Measurements from ENCODE around the gene TTC34. TPM values are rescaled to one million over a fixed set of nuclear protein-coding genes. Genes with fewer than 3 reads are reported as not detected.

TTC34 gene
- total and polyA plus RNA-seq, 2 experiments from 2014 or later, result 0.08 to 0.35 TPM

DNA sequence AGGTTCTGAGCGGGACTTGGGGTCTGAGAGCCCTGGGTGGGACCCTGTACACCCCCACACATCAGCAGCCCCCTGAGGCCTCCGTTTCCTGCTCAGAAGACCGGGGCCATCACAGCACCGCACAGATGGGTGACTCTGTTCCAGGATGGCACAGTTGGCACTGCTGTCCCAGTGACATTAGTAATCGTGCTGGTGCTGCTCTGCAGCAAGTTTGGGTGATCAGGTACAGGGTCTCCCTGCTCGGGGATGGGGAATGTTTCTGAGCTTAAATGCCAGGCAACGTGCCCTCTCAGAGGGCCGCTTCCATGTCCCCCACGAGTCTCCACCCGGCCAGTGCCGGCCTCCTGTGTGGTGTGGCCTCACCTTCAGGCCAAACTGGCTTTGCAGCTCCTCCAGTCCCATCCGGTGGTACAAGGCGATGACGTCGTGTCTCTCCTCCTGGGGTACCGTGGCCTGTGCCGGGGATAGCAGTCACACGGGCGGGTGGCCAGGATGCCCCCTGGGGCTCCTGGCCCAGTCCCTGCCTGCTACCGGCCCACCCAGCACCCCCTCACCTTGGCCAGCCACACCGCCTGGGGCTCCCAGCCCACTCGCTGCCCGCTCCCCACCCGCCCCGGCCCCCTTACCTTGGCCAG lies 197.9 kb downstream of the TTC34 start:
- Mint-ChIP-seq H3K4me3 (no peak overlapping the region), H3K36me3 (ENCODE audit: low read depth) (no peaks in the 10 kb centered on the region), H3K27me3 (ENCODE audit: insufficient read depth, low read depth, poor library complexity) (peaks cover 2% of the 10 kb centered on the region), H3K27ac (no peak overlapping the region), H3K4me1 (no peaks in the 10 kb centered on the region), H3K9me3 (peaks cover 2% of the 10 kb centered on the region; the same call in 2 of the 3 replicates)
- H3K36me3 ChIP-seq (ENCODE audit: insufficient read depth), result no peaks in the 10 kb centered on the region
- H3K27me3 ChIP-seq (ENCODE audit: insufficient read depth), result no peaks in the 10 kb centered on the region
- no peak for DNase-seq (ENCODE audit: low spot score)
- no peak overlapping the region for H3K4me3 ChIP-seq
- H3F3A ChIP-seq (replicated peaks; ENCODE audit: low read depth), result no peaks in the 10 kb centered on the region
- H3K4me1 ChIP-seq (ENCODE audit: insufficient read depth), result no peaks in the 10 kb centered on the region
- no peaks in the 10 kb centered on the region for H3K79me2 ChIP-seq (replicated peaks; ENCODE audit: insufficient read depth)
- H4K20me1 ChIP-seq (replicated peaks; ENCODE audit: insufficient read depth), result no peaks in the 10 kb centered on the region
- ATAC-seq, result no peak
- no peak overlapping the region for H2AFZ ChIP-seq
- no peak overlapping the region for H3K4me2 ChIP-seq
- no peak overlapping the region for H3K27ac ChIP-seq (ENCODE audit: low read depth)
- no peaks in the 10 kb centered on the region for H3K9me2 ChIP-seq (ENCODE audit: insufficient read depth)
- TF ChIP-seq CREB1 (CRISPR knock-in tag; IDR thresholded peaks at IDR 0.05; ENCODE audit: low read depth) (no peak), POLR2AphosphoS5 (IDR thresholded peaks at IDR 0.05; ENCODE audit: low read depth) (no peak), EZH2 (IDR thresholded peaks at IDR 0.05; ENCODE audit: low read depth, unreplicated experiment) (no peak), ZNF331 (CRISPR knock-in tag; IDR thresholded peaks at IDR 0.05; ENCODE audit: low read depth) (no peak), ZNF114 (CRISPR knock-in tag; IDR thresholded peaks at IDR 0.05) (no peak), EZH2phosphoT487 (IDR thresholded peaks at IDR 0.05; ENCODE audit: unreplicated experiment) (no peak), NANOG (IDR thresholded peaks at IDR 0.05; ENCODE audit: borderline replicate concordance) (no peak), STAT1 (IDR thresholded peaks at IDR 0.05; ENCODE audit: unreplicated experiment) (no peak), JUNB (IDR thresholded peaks at IDR 0.05; ENCODE audit: unreplicated experiment) (no peak), ZNF462 (CRISPR knock-in tag; IDR thresholded peaks at IDR 0.05) (no peak)
- TF ChIP-seq, protein P1, sequence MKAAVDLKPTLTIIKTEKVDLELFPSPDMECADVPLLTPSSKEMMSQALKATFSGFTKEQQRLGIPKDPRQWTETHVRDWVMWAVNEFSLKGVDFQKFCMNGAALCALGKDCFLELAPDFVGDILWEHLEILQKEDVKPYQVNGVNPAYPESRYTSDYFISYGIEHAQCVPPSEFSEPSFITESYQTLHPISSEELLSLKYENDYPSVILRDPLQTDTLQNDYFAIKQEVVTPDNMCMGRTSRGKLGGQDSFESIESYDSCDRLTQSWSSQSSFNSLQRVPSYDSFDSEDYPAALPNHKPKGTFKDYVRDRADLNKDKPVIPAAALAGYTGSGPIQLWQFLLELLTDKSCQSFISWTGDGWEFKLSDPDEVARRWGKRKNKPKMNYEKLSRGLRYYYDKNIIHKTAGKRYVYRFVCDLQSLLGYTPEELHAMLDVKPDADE (IDR thresholded peaks at IDR 0.05), result no peak
- TF ChIP-seq, protein P2, sequence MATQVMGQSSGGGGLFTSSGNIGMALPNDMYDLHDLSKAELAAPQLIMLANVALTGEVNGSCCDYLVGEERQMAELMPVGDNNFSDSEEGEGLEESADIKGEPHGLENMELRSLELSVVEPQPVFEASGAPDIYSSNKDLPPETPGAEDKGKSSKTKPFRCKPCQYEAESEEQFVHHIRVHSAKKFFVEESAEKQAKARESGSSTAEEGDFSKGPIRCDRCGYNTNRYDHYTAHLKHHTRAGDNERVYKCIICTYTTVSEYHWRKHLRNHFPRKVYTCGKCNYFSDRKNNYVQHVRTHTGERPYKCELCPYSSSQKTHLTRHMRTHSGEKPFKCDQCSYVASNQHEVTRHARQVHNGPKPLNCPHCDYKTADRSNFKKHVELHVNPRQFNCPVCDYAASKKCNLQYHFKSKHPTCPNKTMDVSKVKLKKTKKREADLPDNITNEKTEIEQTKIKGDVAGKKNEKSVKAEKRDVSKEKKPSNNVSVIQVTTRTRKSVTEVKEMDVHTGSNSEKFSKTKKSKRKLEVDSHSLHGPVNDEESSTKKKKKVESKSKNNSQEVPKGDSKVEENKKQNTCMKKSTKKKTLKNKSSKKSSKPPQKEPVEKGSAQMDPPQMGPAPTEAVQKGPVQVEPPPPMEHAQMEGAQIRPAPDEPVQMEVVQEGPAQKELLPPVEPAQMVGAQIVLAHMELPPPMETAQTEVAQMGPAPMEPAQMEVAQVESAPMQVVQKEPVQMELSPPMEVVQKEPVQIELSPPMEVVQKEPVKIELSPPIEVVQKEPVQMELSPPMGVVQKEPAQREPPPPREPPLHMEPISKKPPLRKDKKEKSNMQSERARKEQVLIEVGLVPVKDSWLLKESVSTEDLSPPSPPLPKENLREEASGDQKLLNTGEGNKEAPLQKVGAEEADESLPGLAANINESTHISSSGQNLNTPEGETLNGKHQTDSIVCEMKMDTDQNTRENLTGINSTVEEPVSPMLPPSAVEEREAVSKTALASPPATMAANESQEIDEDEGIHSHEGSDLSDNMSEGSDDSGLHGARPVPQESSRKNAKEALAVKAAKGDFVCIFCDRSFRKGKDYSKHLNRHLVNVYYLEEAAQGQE (IDR thresholded peaks at IDR 0.05; ENCODE audit: unreplicated experiment), result no peak
- TF ChIP-seq, protein P3, sequence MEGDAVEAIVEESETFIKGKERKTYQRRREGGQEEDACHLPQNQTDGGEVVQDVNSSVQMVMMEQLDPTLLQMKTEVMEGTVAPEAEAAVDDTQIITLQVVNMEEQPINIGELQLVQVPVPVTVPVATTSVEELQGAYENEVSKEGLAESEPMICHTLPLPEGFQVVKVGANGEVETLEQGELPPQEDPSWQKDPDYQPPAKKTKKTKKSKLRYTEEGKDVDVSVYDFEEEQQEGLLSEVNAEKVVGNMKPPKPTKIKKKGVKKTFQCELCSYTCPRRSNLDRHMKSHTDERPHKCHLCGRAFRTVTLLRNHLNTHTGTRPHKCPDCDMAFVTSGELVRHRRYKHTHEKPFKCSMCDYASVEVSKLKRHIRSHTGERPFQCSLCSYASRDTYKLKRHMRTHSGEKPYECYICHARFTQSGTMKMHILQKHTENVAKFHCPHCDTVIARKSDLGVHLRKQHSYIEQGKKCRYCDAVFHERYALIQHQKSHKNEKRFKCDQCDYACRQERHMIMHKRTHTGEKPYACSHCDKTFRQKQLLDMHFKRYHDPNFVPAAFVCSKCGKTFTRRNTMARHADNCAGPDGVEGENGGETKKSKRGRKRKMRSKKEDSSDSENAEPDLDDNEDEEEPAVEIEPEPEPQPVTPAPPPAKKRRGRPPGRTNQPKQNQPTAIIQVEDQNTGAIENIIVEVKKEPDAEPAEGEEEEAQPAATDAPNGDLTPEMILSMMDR (conservative IDR thresholded peaks at IDR 0.05; ENCODE audit: low read depth in 2 of 2), result no peak
